Stomach (tissue), 4 donors: ENCODE data around the gene XYLB.

Experiments
- POLR2A ChIP-seq, 4 donors: fragments of 450-650 bp; IDR thresholded peaks; one replicate each; pipeline ENCODE4 v1.6.1; 2016; ENCODE audit warnings: antibody characterized with exemption in 4 of 4, control low read depth in 2 of 4, mild to moderate bottlenecking in 1 of 4, moderate library complexity in 1 of 4
- TF ChIP-seq, protein P1 (sequence below), 7 experiments: fragments of 450-650 bp in 4 of 7; fragments of 200-600 bp in 3 of 7; sonication (generic) in 3 of 7; IDR thresholded peaks; one replicate each; pipeline ENCODE4 v1.5.1; 2016 to 2019; ENCODE audit warnings: antibody characterized with exemption in 7 of 7, control low read depth in 2 of 7, mild to moderate bottlenecking in 1 of 7

- TF ChIP-seq, protein P1, sequence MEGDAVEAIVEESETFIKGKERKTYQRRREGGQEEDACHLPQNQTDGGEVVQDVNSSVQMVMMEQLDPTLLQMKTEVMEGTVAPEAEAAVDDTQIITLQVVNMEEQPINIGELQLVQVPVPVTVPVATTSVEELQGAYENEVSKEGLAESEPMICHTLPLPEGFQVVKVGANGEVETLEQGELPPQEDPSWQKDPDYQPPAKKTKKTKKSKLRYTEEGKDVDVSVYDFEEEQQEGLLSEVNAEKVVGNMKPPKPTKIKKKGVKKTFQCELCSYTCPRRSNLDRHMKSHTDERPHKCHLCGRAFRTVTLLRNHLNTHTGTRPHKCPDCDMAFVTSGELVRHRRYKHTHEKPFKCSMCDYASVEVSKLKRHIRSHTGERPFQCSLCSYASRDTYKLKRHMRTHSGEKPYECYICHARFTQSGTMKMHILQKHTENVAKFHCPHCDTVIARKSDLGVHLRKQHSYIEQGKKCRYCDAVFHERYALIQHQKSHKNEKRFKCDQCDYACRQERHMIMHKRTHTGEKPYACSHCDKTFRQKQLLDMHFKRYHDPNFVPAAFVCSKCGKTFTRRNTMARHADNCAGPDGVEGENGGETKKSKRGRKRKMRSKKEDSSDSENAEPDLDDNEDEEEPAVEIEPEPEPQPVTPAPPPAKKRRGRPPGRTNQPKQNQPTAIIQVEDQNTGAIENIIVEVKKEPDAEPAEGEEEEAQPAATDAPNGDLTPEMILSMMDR (IDR thresholded peaks at IDR 0.05), result no peak
- no peak for TF ChIP-seq POLR2A (IDR thresholded peaks at IDR 0.05)
These were observed 29.7 kb downstream of the XYLB start for GRCh38 chr3:38376098-38376816.
